HG02852 (cell line): Measurements from ENCODE around the gene SMYD5.

ENCODE experiments used
- ATAC-seq: cut with Tn5 transposase; IDR thresholded peaks from one replicate; pipeline ENCODE4 v1.9.1; 2021; ENCODE audit warnings: mild to moderate bottlenecking, moderate library complexity; ENCODE audit not compliant: unreplicated experiment

The SMYD5 gene

DNA sequence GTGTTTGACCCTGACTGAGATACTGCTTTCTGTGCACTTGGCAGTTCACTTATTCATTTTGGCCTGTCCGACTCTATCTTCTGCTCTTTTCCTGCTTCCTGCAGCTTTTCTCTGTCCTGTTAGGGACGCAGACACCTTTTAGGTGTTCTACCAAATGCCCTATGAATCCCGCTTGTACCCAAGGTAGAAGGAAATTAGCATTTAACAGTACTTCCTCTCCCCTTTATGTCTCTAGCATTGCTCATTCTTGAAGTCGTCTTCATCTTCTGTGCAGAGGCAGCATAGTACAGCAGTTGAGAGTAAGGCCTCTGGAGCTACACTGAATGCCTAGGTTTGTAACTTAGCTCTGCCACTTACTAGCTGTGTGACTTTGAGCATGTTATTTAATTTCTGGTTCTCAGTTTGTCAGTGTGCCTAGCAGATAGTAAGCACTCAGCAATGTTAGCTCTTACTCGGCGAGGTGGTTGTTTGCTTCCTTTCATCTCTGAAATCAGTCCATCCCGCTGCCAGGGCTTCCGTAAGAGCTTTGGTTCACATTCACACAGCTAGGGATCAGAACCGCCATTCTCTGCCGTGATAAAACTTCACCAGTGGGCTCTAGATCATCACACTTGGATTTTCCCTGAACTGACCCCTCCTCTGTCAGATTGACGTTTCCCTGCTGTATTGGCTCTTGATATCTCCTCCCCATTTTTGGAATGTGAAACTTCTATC is 21.4 kb downstream of the SMYD5 start:
- no peak for ATAC-seq

DNA sequence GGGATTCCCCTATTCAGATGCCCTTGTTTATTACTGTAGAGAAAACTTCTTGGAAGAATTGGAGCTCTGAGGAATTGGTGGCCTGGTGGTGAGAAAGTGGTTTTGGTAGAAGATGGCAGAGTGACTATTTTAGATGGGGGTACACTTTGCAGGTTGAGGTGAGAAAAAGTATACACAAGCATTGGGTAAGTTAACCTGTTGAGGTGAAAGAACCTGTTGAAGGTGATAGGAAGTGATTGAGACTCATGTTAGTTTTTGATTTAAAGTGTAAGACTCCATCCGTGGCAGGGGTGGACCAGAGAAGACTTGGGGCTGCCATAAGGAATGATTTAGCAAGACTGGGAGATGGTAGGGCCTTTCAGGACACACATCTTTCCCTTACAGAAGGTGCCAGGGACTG is 23.1 kb downstream of the SMYD5 start:
- no peak for ATAC-seq

DNA sequence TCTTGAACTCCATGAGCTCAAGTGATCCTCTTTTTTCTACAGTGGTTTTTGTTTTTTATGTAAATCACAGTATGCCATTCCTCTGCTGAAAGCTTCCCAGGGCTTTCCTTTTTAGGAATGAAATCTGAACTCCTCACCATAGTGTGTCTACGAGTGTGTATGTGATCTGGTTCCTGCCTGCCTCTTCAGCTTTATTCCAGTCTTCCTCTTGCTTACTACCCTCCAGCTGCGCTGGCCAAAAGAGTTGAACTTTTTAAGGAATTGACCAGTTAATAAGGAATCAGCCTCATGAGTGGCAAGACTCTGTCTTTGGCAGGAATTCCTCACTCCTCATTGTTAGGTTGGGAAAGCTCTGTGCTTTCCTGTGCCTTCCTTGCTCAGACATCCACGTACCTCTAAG is 24.1 kb downstream of the SMYD5 start:
- no peak for ATAC-seq

- ATAC-seq = no peak
These were observed 24.9 kb downstream of the SMYD5 start for GRCh38 chr2:73238976-73239375.

DNA sequence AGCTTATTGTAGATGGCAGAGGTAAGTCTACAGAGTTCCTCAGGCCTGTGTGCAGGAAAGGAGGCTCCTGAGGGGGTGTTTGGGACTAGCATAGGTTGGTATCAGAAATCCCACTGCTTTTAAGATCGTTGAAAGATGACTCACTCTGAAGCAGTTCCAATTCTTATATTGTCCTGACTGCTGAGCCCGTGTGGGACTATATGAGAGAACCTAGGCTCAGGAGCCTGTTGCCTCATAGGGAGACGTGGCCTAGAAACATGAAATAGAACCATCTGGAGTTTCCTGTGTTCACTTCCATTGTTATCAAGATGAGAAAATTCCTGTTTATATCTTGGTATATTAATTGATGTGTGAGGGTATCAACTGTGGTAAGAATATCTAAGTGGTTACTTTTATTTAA is 25.7 kb downstream of the SMYD5 start:
- no peak for ATAC-seq

- no peak for ATAC-seq
These were observed 30.0 kb downstream of the SMYD5 start for GRCh38 chr2:73243884-73244570.

DNA sequence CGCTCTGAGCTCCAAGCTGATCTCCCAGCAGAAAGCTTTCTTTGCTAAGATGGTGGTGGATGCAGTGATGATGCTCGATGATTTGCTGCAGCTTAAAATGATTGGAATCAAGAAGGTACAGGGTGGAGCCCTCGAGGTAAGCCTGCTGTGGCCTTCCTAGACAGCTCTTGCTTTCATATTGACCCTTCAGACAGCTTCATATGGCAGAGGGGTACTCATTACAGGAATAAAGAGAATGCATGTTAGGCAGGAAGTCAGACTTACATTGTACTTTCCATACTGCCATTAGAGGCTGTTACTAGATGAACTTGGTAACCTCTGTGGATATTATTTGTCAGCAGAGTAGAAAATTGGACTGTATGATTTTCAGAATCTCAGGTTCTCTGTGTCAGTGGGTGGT is 30.5 kb downstream of the SMYD5 start:
- no peak for ATAC-seq

- no peak for ATAC-seq
These were observed 32.8 kb downstream of the SMYD5 start for GRCh38 chr2:73246850-73247249.

DNA sequence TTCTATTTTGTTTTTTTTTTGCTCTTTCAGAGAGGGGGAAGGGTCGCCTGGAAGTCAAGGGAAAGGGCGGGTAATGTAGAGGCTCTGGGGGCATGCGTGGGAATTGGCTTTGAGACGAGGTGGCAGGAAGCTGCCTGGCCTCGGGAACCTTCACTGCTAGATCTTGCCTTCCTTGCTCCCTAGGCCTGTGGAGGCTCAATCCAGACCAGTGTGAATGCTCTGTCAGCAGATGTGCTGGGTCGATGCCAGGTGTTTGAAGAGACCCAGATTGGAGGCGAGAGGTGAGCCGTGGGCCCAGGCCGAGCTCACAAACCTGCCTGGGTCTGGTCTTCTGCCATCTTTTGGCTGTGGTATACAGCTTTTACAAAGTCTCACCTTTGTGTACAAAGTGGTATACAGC is 35.6 kb downstream of the SMYD5 start:
- ATAC-seq = no peak

DNA sequence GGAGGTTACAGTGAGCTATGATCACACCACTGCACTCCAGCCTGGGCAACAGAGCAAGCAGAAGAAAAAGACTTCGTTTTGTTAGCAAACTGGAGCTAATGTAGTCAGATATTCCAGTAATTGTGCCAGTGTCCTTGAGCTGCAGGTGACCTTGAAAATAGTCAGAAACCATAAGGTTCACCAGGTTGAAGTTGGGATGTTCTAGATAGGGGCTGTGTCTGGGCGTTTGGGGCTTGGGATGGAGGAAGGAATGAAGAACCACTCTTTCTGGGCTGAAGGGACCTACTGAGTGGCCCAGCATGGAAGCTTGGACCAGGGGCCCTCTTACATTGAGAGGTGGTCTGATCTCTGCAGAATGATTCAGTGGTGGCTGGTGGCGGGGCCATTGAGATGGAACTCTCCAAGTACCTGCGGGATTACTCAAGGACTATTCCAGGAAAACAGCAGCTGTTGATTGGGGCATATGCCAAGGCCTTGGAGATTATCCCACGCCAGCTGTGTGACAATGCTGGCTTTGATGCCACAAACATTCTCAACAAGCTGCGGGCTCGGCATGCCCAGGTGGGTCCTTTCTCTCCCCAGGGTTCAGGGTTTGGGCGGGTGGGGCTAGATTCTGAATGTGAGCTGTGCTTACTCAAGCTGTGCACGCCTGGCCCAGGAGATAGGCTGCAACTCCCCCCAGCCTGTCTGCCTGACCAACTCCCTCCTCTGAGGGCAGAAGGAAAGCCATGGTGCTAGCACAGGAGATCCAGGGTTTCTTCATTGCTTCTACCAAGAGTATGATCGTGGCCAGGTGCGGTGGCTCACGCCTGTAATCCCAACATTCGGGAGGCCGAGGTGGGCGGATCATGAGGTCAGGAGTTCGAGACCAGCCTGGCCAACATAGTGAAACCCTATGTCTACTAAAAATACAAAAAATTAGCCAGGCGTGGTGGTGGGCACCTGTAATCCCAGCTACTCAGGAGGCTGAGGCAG is 37.1 kb downstream of the SMYD5 start:
- ATAC-seq = no peak

DNA sequence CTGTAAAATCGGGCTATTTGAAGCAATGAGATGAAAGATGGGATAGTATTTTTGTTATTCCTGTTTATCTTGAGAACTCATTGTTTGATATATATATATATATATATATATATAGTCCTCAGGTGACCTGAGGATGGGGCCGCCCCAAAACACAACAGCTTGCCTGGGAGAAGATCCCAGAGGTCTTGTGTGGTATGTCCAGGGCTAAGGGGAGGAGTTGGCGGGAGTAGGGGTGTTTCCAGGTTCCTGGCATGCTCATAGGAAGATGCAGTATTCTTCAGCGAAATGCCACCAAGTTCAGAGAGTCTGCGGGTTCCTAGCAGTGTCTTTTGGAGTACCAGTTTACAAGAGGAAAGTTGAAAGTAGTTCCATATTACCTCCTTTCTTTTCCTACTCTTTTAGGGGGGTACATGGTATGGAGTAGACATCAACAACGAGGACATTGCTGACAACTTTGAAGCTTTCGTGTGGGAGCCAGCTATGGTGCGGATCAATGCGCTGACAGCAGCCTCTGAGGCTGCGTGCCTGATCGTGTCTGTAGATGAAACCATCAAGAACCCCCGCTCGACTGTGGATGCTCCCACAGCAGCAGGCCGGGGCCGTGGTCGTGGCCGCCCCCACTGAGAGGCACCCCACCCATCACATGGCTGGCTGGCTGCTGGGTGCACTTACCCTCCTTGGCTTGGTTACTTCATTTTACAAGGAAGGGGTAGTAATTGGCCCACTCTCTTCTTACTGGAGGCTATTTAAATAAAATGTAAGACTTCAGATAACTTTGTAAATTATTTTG is 38.4 kb downstream of the SMYD5 start:
- no peak for ATAC-seq

DNA sequence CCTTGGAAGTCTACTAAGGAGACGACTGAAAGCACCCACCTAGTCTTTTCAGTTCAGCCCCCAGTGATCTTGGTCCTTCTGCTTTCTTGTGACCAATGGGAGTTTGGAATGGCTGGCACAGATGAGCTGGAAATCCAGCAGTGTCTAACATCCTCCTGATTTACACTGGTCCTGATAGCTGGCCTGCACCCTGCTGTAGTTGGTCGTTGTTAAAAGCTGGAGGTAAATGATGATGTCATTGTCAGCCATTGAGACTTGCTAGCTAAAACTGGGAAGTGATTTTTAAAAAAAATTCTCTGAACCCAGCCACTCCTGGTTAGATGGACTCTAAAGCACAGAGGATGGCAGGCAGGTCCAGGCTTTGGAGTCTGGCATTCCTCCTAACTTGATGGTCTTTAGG is 39.4 kb downstream of the SMYD5 start:
- ATAC-seq = no peak

DNA sequence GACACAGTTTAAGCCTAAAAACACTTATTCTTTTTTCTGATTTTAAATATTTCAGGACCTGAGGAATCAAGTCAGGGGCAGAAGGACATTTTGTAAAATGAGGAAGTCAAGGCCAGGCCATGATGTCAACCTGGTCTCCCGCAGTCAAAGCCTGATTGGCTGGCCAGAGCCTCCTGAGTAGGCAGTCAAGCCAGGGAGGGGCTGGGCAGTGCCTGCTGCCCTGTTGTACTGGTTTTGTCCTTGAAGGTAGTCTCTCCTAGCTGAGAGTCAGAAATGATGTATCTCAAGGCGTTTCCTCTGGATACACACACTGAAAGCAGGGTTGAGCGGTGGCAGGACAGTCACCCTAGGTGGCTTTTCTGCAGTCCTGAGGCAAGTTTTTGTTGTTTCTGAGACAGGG is 39.9 kb downstream of the SMYD5 start:
- ATAC-seq = no peak

GRCh38 chr2:73254343-73255006 is 40.4 kb downstream of the SMYD5 start:
- no peak for ATAC-seq

GRCh38 chr2:73255007-73255644 is 41.1 kb downstream of the SMYD5 start:
- ATAC-seq = no peak

GRCh38 chr2:73255907-73256617 is 42.0 kb downstream of the SMYD5 start:
- no peak for ATAC-seq

DNA sequence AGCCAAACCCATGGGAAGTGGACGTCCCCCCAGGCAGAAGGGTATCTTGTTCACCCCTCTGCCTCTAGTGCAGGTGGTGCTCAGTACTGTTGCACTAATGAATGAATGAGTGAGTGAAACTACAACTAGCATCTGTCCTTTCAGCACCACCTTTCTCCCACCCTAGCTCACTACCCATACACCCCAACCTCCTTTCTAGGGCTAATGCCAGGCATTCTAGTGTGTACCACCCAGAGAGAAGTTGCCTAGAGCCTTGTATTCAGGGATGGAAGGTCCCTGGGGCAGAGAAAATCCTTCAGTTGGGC is 42.5 kb downstream of the SMYD5 start:
- ATAC-seq = no peak

- no peak for ATAC-seq
These were observed 43.0 kb downstream of the SMYD5 start for GRCh38 chr2:73257021-73257420.

DNA sequence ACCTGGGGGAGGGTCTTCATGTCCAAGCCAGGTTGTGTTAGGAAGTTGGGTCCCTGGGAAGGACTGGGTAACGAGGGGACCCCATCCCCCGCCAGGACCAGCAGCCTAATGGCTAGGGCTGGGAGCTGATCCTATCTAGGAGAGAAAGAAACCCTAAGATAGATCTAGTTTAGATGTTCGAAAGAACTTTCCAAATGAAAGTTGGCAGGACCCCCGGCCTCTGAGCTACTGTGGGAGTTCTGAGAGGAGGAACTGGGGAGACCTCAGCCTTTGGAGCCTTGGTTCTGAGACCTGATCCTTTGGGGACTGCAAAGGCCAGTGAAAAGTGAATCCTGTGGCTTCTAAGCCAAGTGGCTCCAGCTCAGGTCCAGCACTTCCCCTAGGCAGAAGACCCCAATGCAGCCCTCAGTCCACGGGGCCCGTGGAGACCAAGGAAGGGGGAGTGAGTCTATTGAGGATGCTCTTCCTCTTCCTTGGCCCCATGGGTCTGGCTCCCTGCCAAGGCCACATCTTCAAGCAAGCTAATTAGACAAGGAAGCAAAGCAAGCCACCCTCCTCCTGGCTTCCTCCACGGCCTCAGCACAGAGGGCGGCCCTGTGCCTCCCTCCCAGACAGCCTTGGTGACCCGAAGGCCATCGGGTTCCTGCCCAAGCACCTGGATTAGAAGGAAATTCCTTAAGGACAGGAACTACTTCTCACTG is 43.5 kb downstream of the SMYD5 start:
- ATAC-seq = no peak
